CD4-positive, alpha-beta T cell treated with Interleukin-6 for 4 hours (primary cell): Measurements from ENCODE around the gene TAMALIN.
A peak's percentile ranks its signal among the peaks of the same experiment; 100 is the strongest.

Experiments
- DNase-seq: peaks from one replicate; pipeline ENCODE4 v3.0.0-alpha.2; 2020; ENCODE audit warnings: mixed read lengths

The TAMALIN gene

GRCh38 chr12:52014567-52015530, 8.1 kb downstream of the TAMALIN start:
- DNase-seq = no peak

GRCh38 chr12:52015532-52016041, 8.8 kb downstream of the TAMALIN start:
- DNase-seq = no peak

GRCh38 chr12:52018433-52019112, 11.8 kb downstream of the TAMALIN start:
- DNase-seq = no peak

- DNase-seq = no peak
Measured at GRCh38 chr12:52019113-52019770, 12.5 kb downstream of the TAMALIN start.

- peak; percentile 79 for DNase-seq
Measured at GRCh38 chr12:52020539-52021336, 14.0 kb downstream of the TAMALIN start.

- no peak for DNase-seq
Measured at GRCh38 chr12:52022841-52023181, 16.1 kb downstream of the TAMALIN start.

- DNase-seq = peak; percentile 96
Measured at GRCh38 chr12:52023182-52023975, 16.6 kb downstream of the TAMALIN start.

- no peak for DNase-seq
Measured at GRCh38 chr12:52023976-52024688, 17.4 kb downstream of the TAMALIN start.

GRCh38 chr12:52024845-52025230, 18.1 kb downstream of the TAMALIN start:
- peak; percentile 71 for DNase-seq

- no peak for DNase-seq
Measured at GRCh38 chr12:52026263-52026662, 19.5 kb downstream of the TAMALIN start.

- DNase-seq = no peak
Measured at GRCh38 chr12:52027085-52027843, 20.5 kb downstream of the TAMALIN start.

- no peak for DNase-seq
Measured at GRCh38 chr12:52029685-52030084, 22.9 kb downstream of the TAMALIN start.

GRCh38 chr12:52032446-52032803, 25.7 kb downstream of the TAMALIN start:
- no peak for DNase-seq

- DNase-seq = peak; percentile 87
Measured at GRCh38 chr12:52032804-52033445, 26.2 kb downstream of the TAMALIN start.

- no peak for DNase-seq
Measured at GRCh38 chr12:52033446-52034140, 26.8 kb downstream of the TAMALIN start.

GRCh38 chr12:52035190-52035589, 28.4 kb downstream of the TAMALIN start:
- no peak for DNase-seq

GRCh38 chr12:52035926-52036325, 29.2 kb downstream of the TAMALIN start:
- no peak for DNase-seq

- DNase-seq = peak; percentile 80
Measured at GRCh38 chr12:52036587-52037171, 29.9 kb downstream of the TAMALIN start.
